Karpas-422 (cell line): ENCODE results near the gene SYN1. TPM values are rescaled to one million over a fixed set of nuclear protein-coding genes. Genes with fewer than 3 reads are reported as not detected.

ENCODE experiments used
- DNase-seq: peaks from one replicate; pipeline ENCODE4 v3.0.0-alpha.2; 2015
- H2AFZ ChIP-seq: fragments of 200-600 bp; sonication (generic); 2 replicates; pipeline ENCODE4 v1.6.1; 2014; ENCODE audit warnings: antibody characterized with exemption, low read length, mixed read lengths
- H3K27ac ChIP-seq: fragments of 200-600 bp; sonication (generic); 2 replicates; pipeline ENCODE4 v1.5.1; 2014; ENCODE audit warnings: mild to moderate bottlenecking, low read length, moderate library complexity
- H3K27me3 ChIP-seq: fragments of 200-600 bp; sonication (generic); 2 replicates; pipeline ENCODE4 v1.6.1; 2014; ENCODE audit warnings: low read length, mixed read lengths
- H3K36me3 ChIP-seq: fragments of 200-600 bp; sonication (generic); 2 replicates; pipeline ENCODE4 v1.6.1; 2014; ENCODE audit warnings: low read length, mixed read lengths; ENCODE audit not compliant: insufficient read depth
- H3K4me1 ChIP-seq: fragments of 200-600 bp; sonication (generic); 2 replicates; pipeline ENCODE4 v1.6.1; 2014; ENCODE audit warnings: mild to moderate bottlenecking, low read length, mixed read lengths
- H3K4me2 ChIP-seq: fragments of 200-600 bp; sonication (generic); 2 replicates; pipeline ENCODE4 v1.6.1; 2014; ENCODE audit warnings: low read length, low read depth, mild to moderate bottlenecking; ENCODE audit not compliant: poor library complexity, severe bottlenecking
- H3K4me3 ChIP-seq: fragments of 200-600 bp; sonication (generic); 2 replicates; pipeline ENCODE4 v1.5.1; 2014; ENCODE audit warnings: mild to moderate bottlenecking, antibody characterized with exemption, low read length, mixed read lengths
- H3K79me2 ChIP-seq: fragments of 200-600 bp; sonication (generic); 2 replicates; pipeline ENCODE4 v1.6.1; 2014; ENCODE audit warnings: mild to moderate bottlenecking, low read length, mixed read lengths
- H3K9ac ChIP-seq: fragments of 200-600 bp; sonication (generic); 2 replicates; pipeline ENCODE4 v1.6.0; 2014; ENCODE audit warnings: low read length
- H3K9me2 ChIP-seq: fragments of 200-600 bp; sonication (generic), shearing (Covaris generic); replicated peaks from 2 replicates; pipeline ENCODE4 v1.6.0; 2014; ENCODE audit warnings: mild to moderate bottlenecking, low read length, moderate library complexity; ENCODE audit not compliant: insufficient read depth
- H3K9me3 ChIP-seq: fragments of 300-700, 200-600 bp; sonication (generic); 2 replicates; pipeline ENCODE4 v1.6.1; 2014; ENCODE audit warnings: low read length, mixed read lengths
- H4K20me1 ChIP-seq: fragments of 200-600 bp; sonication (generic); 2 replicates; pipeline ENCODE4 v1.6.1; 2014; ENCODE audit warnings: mild to moderate bottlenecking, antibody characterized with exemption, low read length, low read depth; ENCODE audit not compliant: insufficient read depth
- total RNA-seq: library from RNA; depleted of rRNA; stranded (reverse); fragments of >200 nt; shearing (Covaris generic); gene quantifications from 2 replicates; pipeline ENCODE4 v1.2.3, GENCODE V29; 2014; ENCODE audit warnings: low replicate concordance

SYN1 gene
- total RNA-seq, 1 experiment from 2014 or later: not detected

GRCh38 chrX:47614618-47615017, 5.0 kb downstream of the SYN1 start:
- no peak overlapping the region for H3K9ac ChIP-seq
- H4K20me1 ChIP-seq: no peaks in the 10 kb centered on the region
- H3K4me1 ChIP-seq: no peaks in the 10 kb centered on the region
- H3K9me2 ChIP-seq: no peaks in the 10 kb centered on the region
- H3K4me2 ChIP-seq: no peak overlapping the region
- H3K9me3 ChIP-seq: no peaks in the 10 kb centered on the region
- DNase-seq: no peak
- H3K79me2 ChIP-seq: no peaks in the 10 kb centered on the region
- no peak overlapping the region for H3K27ac ChIP-seq
- H3K4me3 ChIP-seq: no peak overlapping the region
- no peaks in the 10 kb centered on the region for H3K36me3 ChIP-seq
- H2AFZ ChIP-seq: no peak overlapping the region
- H3K27me3 ChIP-seq: no peaks in the 10 kb centered on the region

GRCh38 chrX:47613082-47613481, 6.6 kb downstream of the SYN1 start:
- DNase-seq: no peak
- H3K4me1 ChIP-seq: no peaks in the 10 kb centered on the region
- H3K4me3 ChIP-seq: no peak overlapping the region
- H3K9me2 ChIP-seq: no peaks in the 10 kb centered on the region
- H3K4me2 ChIP-seq: no peak overlapping the region
- H3K36me3 ChIP-seq: no peaks in the 10 kb centered on the region
- no peak overlapping the region for H2AFZ ChIP-seq
- no peak overlapping the region for H3K27ac ChIP-seq
- H3K27me3 ChIP-seq: no peaks in the 10 kb centered on the region
- H4K20me1 ChIP-seq: no peaks in the 10 kb centered on the region
- H3K79me2 ChIP-seq: no peaks in the 10 kb centered on the region
- H3K9ac ChIP-seq: no peak overlapping the region
- H3K9me3 ChIP-seq: no peaks in the 10 kb centered on the region

- H3K4me1 ChIP-seq: no peaks in the 10 kb centered on the region
- H3K9ac ChIP-seq: no peak overlapping the region
- H3K4me3 ChIP-seq: no peak overlapping the region
- H4K20me1 ChIP-seq: no peaks in the 10 kb centered on the region
- H2AFZ ChIP-seq: no peak overlapping the region
- no peak overlapping the region for H3K4me2 ChIP-seq
- H3K9me2 ChIP-seq: no peaks in the 10 kb centered on the region
- H3K9me3 ChIP-seq: no peaks in the 10 kb centered on the region
- no peak overlapping the region for H3K27ac ChIP-seq
- H3K27me3 ChIP-seq: no peaks in the 10 kb centered on the region
- no peaks in the 10 kb centered on the region for H3K36me3 ChIP-seq
- H3K79me2 ChIP-seq: no peaks in the 10 kb centered on the region
- DNase-seq: no peak
Observed at GRCh38 chrX:47612418-47612817, 7.2 kb downstream of the SYN1 start.

GRCh38 chrX:47611926-47612325, 7.7 kb downstream of the SYN1 start:
- no peak overlapping the region for H3K9ac ChIP-seq
- no peaks in the 10 kb centered on the region for H3K9me2 ChIP-seq
- no peak for DNase-seq
- no peaks in the 10 kb centered on the region for H4K20me1 ChIP-seq
- no peaks in the 10 kb centered on the region for H3K36me3 ChIP-seq
- H3K27me3 ChIP-seq: no peaks in the 10 kb centered on the region
- H3K4me2 ChIP-seq: no peak overlapping the region
- H3K9me3 ChIP-seq: no peaks in the 10 kb centered on the region
- H3K4me1 ChIP-seq: no peaks in the 10 kb centered on the region
- H3K79me2 ChIP-seq: no peaks in the 10 kb centered on the region
- H3K4me3 ChIP-seq: no peak overlapping the region
- no peak overlapping the region for H2AFZ ChIP-seq
- no peak overlapping the region for H3K27ac ChIP-seq

- no peak for DNase-seq
- Histone ChIP-seq H3K9ac (no peak overlapping the region), H3K36me3 (no peaks in the 10 kb centered on the region), H3K27ac (no peak overlapping the region), H3K4me2 (no peak overlapping the region), H3K4me1 (no peaks in the 10 kb centered on the region), H3K79me2 (no peaks in the 10 kb centered on the region), H3K27me3 (no peaks in the 10 kb centered on the region), H3K9me3 (no peaks in the 10 kb centered on the region), H3K4me3 (no peak overlapping the region), H4K20me1 (no peaks in the 10 kb centered on the region), H3K9me2 (no peaks in the 10 kb centered on the region), H2AFZ (no peak overlapping the region)
Observed at GRCh38 chrX:47611489-47611888, 8.2 kb downstream of the SYN1 start.

- H2AFZ ChIP-seq: no peak overlapping the region
- no peaks in the 10 kb centered on the region for H3K9me3 ChIP-seq
- no peak overlapping the region for H3K9ac ChIP-seq
- H4K20me1 ChIP-seq: no peaks in the 10 kb centered on the region
- H3K9me2 ChIP-seq: no peaks in the 10 kb centered on the region
- no peaks in the 10 kb centered on the region for H3K4me1 ChIP-seq
- H3K27ac ChIP-seq: no peak overlapping the region
- no peaks in the 10 kb centered on the region for H3K27me3 ChIP-seq
- H3K4me2 ChIP-seq: no peak overlapping the region
- no peak overlapping the region for H3K4me3 ChIP-seq
- H3K79me2 ChIP-seq: no peaks in the 10 kb centered on the region
- no peaks in the 10 kb centered on the region for H3K36me3 ChIP-seq
- no peak for DNase-seq
Observed at GRCh38 chrX:47610511-47610910, 9.1 kb downstream of the SYN1 start.

- Histone ChIP-seq H4K20me1 (no peaks in the 10 kb centered on the region), H3K27ac (no peak overlapping the region)
- DNase-seq: no peak
Observed at GRCh38 chrX:47608130-47608810, 11.4 kb downstream of the SYN1 start.

GRCh38 chrX:47607091-47607490, 12.6 kb downstream of the SYN1 start:
- no peak overlapping the region for H3K27ac ChIP-seq
- no peaks in the 10 kb centered on the region for H3K9me2 ChIP-seq
- H2AFZ ChIP-seq: no peak overlapping the region
- H3K27me3 ChIP-seq: no peaks in the 10 kb centered on the region
- H3K4me3 ChIP-seq: no peak overlapping the region
- H4K20me1 ChIP-seq: no peaks in the 10 kb centered on the region
- H3K4me1 ChIP-seq: no peaks in the 10 kb centered on the region
- DNase-seq: no peak
- H3K36me3 ChIP-seq: no peaks in the 10 kb centered on the region
- H3K9me3 ChIP-seq: no peaks in the 10 kb centered on the region
- H3K4me2 ChIP-seq: no peak overlapping the region
- no peak overlapping the region for H3K9ac ChIP-seq
- no peaks in the 10 kb centered on the region for H3K79me2 ChIP-seq

More at GRCh38 chrX:47608130-47608810, 11.4 kb downstream of the SYN1 start:
- no peaks in the 10 kb centered on the region for H3K9me3 ChIP-seq
- H3K9ac ChIP-seq: no peak overlapping the region
- H3K4me2 ChIP-seq: no peak overlapping the region
- H3K36me3 ChIP-seq: no peaks in the 10 kb centered on the region
- H3K9me2 ChIP-seq: no peaks in the 10 kb centered on the region
- no peak overlapping the region for H3K4me3 ChIP-seq
- H3K4me1 ChIP-seq: no peaks in the 10 kb centered on the region
- H3K79me2 ChIP-seq: no peaks in the 10 kb centered on the region
- H2AFZ ChIP-seq: no peak overlapping the region
- H3K27me3 ChIP-seq: no peaks in the 10 kb centered on the region
